Measurements from ENCODE around the gene DUT.

- TF ChIP-seq TCF12 (IDR thresholded peaks at IDR 0.05; ENCODE audit: low read depth, low read length) (no peak), EP300 (IDR thresholded peaks at IDR 0.05; ENCODE audit: borderline replicate concordance in 1 of 2, low read depth in 2 of 2, low read length in 2 of 2) (no peak), E2F6 (IDR thresholded peaks at IDR 0.05) (no peak), POLR2A (IDR thresholded peaks at IDR 0.05; ENCODE audit: control extremely low read depth in 1 of 2, low read depth in 2 of 2, low read length in 2 of 2) (no peak), EZH2 (IDR thresholded peaks at IDR 0.05; ENCODE audit: low read depth, low read length, severe bottlenecking) (no peak), POLR2AphosphoS5 (IDR thresholded peaks at IDR 0.05; ENCODE audit: low read depth, low read length) (no peak), JUND (IDR thresholded peaks at IDR 0.05; ENCODE audit: low read length) (no peak), MAX (IDR thresholded peaks at IDR 0.05) (no peak), BRCA1 (IDR thresholded peaks at IDR 0.05; ENCODE audit: low read depth, low read length) (no peak), JUN (IDR thresholded peaks at IDR 0.05; ENCODE audit: low read depth, low read length) (no peak), CTCF (IDR thresholded peaks at IDR 0.05; ENCODE audit: control extremely low read depth in 1 of 3, insufficient read depth in 1 of 3, low read depth in 1 of 3, low read length in 3 of 3) (peak; percentile 56 to 75 (median 61))
Observed at GRCh38 chr15:48336940-48337339, 5.7 kb downstream of the DUT start.

Measured in H1 (cell line).